GM21786 (cell line): ENCODE results near the gene FTCD.

ENCODE experiments used
- ATAC-seq: cut with Tn5 transposase; IDR thresholded peaks from one replicate; pipeline ENCODE4 v1.9.1; 2021; ENCODE audit not compliant: unreplicated experiment

FTCD gene

GRCh38 chr21:46095083-46095719 is 60.2 kb downstream of the FTCD start:
- no peak for ATAC-seq

GRCh38 chr21:46094401-46095082 is 60.8 kb downstream of the FTCD start:
- no peak for ATAC-seq

GRCh38 chr21:46093668-46094400 is 61.5 kb downstream of the FTCD start:
- no peak for ATAC-seq

- ATAC-seq: no peak
Observed at GRCh38 chr21:46092811-46093667, 62.3 kb downstream of the FTCD start.

GRCh38 chr21:46092026-46092764 is 63.2 kb downstream of the FTCD start:
- ATAC-seq: no peak

GRCh38 chr21:46091631-46092025 is 63.8 kb downstream of the FTCD start:
- ATAC-seq: no peak

GRCh38 chr21:46091118-46091517 is 64.3 kb downstream of the FTCD start:
- ATAC-seq: no peak

GRCh38 chr21:46089285-46089684 is 66.1 kb downstream of the FTCD start:
- ATAC-seq: no peak

GRCh38 chr21:46088189-46088588 is 67.2 kb downstream of the FTCD start:
- ATAC-seq: no peak

GRCh38 chr21:46087641-46088040 is 67.7 kb downstream of the FTCD start:
- no peak for ATAC-seq
